ENCODE results near the gene STARD3. TPM values are rescaled to one million over a fixed set of nuclear protein-coding genes. Genes with fewer than 3 reads are reported as not detected.

The STARD3 gene
- total RNA-seq, 2 experiments from 2014 or later = 70.0 to 72.8 TPM

GRCh38 chr17:39607057-39607850 lies 29.7 kb upstream of the STARD3 start:
- POLR2A ChIA-PET = no interaction called here
- H3K36me3 Mint-ChIP-seq (ENCODE audit: low read depth) = no peaks in the 10 kb centered on the region
- peaks cover 14% of the 10 kb centered on the region for H3K4me1 Mint-ChIP-seq
- H3K27ac Mint-ChIP-seq = no peak overlapping the region
- DNase-seq = no peak
- no peak overlapping the region for H3K4me3 Mint-ChIP-seq
- H3K9me3 Mint-ChIP-seq = no peaks in the 10 kb centered on the region
- H3K27me3 Mint-ChIP-seq = peaks cover 63% of the 10 kb centered on the region
- CTCF ChIA-PET = interaction anchor here (3.2 kb wide), 1 partner anchor 14 kb away, joined by 9 read pairs; no protein-coding TSS in a partner anchor

DNA sequence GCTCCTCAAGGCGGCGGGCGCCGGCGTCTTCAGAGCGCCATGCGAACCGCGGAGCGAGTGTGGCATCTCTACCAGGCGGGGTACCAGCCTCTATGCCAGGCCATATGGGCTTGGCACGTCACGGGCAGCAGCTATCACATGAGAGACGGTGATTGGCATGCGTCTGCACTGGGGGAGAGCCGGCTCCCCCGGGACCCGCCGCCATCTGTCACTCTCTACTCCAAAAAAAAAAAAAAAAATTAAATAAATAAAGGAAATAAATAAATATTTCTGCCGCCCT lies 29.2 kb upstream of the STARD3 start, which contains the start of gene NEUROD2:
NEUROD2 (minus strand) TSS at position 70 of the 280 bp plus-strand sequence. CDS start 1,321 bp downstream, outside the sequence.
- Mint-ChIP-seq H3K27me3 (peaks cover 57% of the 10 kb centered on the region), H3K36me3 (ENCODE audit: low read depth) (no peaks in the 10 kb centered on the region), H3K9me3 (no peaks in the 10 kb centered on the region), H3K4me1 (peaks cover 14% of the 10 kb centered on the region), H3K27ac (no peak within 1 kb of the TSS), H3K4me3 (no peak within 1 kb of the TSS)
- ChIA-PET POLR2A (no interaction called here), CTCF (interaction anchor here (3.2 kb wide), 1 partner anchor 14 kb away, joined by 9 read pairs; no protein-coding TSS in a partner anchor)
- no peak for DNase-seq

GRCh38 chr17:39608142-39608981 lies 28.6 kb upstream of the STARD3 start:
- no peaks in the 10 kb centered on the region for H3K36me3 Mint-ChIP-seq (ENCODE audit: low read depth)
- CTCF ChIA-PET = interaction anchor here (3.2 kb wide), 1 partner anchor 13 kb away, joined by 9 read pairs; no protein-coding TSS in a partner anchor
- DNase-seq = no peak
- peaks cover 51% of the 10 kb centered on the region for H3K27me3 Mint-ChIP-seq
- POLR2A ChIA-PET = no interaction called here
- H3K9me3 Mint-ChIP-seq = no peaks in the 10 kb centered on the region
- H3K4me1 Mint-ChIP-seq = peaks cover 12% of the 10 kb centered on the region
- no peak overlapping the region for H3K4me3 Mint-ChIP-seq
- H3K27ac Mint-ChIP-seq = no peak overlapping the region

GRCh38 chr17:39609416-39610025 lies 27.4 kb upstream of the STARD3 start:
- H3K4me3 Mint-ChIP-seq = no peak overlapping the region
- no peaks in the 10 kb centered on the region for H3K36me3 Mint-ChIP-seq (ENCODE audit: low read depth)
- H3K4me1 Mint-ChIP-seq = peaks cover 9% of the 10 kb centered on the region
- ChIA-PET CTCF (interaction anchor here (3.2 kb wide), 1 partner anchor 12 kb away, joined by 9 read pairs; no protein-coding TSS in a partner anchor), POLR2A (no interaction called here)
- H3K27me3 Mint-ChIP-seq = peaks cover 44% of the 10 kb centered on the region
- no peak for DNase-seq
- H3K27ac Mint-ChIP-seq = no peak overlapping the region
- no peaks in the 10 kb centered on the region for H3K9me3 Mint-ChIP-seq

DNA sequence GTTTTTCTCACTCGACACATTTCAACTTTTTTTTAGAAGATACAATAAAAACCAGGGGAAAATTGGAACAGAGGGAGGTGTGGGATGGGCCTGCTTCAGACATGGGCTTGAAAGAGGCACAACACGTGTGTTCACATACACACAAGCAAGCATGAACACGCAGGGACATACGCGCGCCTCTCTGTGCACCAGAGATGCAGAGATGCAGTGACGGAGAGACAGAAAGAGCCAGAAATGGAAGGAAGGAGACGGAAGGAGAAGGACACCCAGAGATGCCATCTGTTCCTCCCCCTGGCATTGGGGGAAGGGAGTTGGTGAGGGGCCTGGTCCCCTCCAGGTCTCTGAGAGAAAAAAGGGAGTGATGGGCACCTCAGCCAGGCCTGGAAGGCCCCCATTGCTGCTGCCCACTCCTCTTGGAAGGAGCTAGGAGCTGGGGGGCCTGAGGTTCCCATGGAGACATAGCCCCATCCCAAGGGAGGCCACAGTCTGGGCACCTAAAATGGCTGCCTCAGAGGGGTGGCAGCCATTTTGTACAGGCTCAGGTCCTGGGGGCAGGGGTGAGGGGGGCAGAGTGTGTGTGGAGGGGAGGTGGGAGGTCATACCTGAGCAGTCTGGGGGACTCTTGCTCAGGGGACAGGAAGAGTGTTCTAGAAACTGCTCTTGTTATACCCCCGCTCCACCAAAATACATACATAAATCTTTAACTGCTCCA lies 25.4 kb upstream of the STARD3 start:
- Mint-ChIP-seq H3K9me3 (no peaks in the 10 kb centered on the region), H3K4me3 (no peak overlapping the region), H3K36me3 (ENCODE audit: low read depth) (no peaks in the 10 kb centered on the region), H3K27me3 (peaks cover 39% of the 10 kb centered on the region), H3K4me1 (peaks cover 4% of the 10 kb centered on the region), H3K27ac (no peak overlapping the region)
- ChIA-PET POLR2A (no interaction called here), CTCF (interaction anchor here (3.3 kb wide), 1 partner anchor 10 kb away, joined by 26 read pairs; no protein-coding TSS in a partner anchor)
- no peak for DNase-seq

- peaks cover 42% of the 10 kb centered on the region for H3K27me3 Mint-ChIP-seq
- CTCF ChIA-PET = interaction anchor here (1.8 to 3.3 kb wide), 2 partner anchors 9 to 22 kb away, joined by 4 to 26 read pairs; no protein-coding TSS in a partner anchor
- no peaks in the 10 kb centered on the region for H3K36me3 Mint-ChIP-seq (ENCODE audit: low read depth)
These were observed 24.6 kb upstream of the STARD3 start for GRCh38 chr17:39612291-39612894.

GRCh38 chr17:39612935-39613464 lies 23.9 kb upstream of the STARD3 start:
- CTCF ChIA-PET = interaction anchor here (0.6 to 3.3 kb wide), 4 partner anchors 8 to 21 kb away, joined by 3 to 26 read pairs (median 4); partner anchors contain the start of gene PPP1R1B
- POLR2A ChIA-PET = no interaction called here
- no peaks in the 10 kb centered on the region for H3K36me3 Mint-ChIP-seq (ENCODE audit: low read depth)
- H3K4me1 Mint-ChIP-seq = peaks cover 2% of the 10 kb centered on the region
- DNase-seq = no peak
- H3K9me3 Mint-ChIP-seq = no peaks in the 10 kb centered on the region
- no peak overlapping the region for H3K27ac Mint-ChIP-seq
- H3K27me3 Mint-ChIP-seq = peaks cover 42% of the 10 kb centered on the region
- H3K4me3 Mint-ChIP-seq = no peak overlapping the region

More at GRCh38 chr17:39612291-39612894, 24.6 kb upstream of the STARD3 start:
- H3K4me1 Mint-ChIP-seq = peaks cover 2% of the 10 kb centered on the region
- H3K4me3 Mint-ChIP-seq = no peak overlapping the region
- no peak for DNase-seq
- H3K9me3 Mint-ChIP-seq = no peaks in the 10 kb centered on the region
- no peak overlapping the region for H3K27ac Mint-ChIP-seq
- POLR2A ChIA-PET = no interaction called here

DNA sequence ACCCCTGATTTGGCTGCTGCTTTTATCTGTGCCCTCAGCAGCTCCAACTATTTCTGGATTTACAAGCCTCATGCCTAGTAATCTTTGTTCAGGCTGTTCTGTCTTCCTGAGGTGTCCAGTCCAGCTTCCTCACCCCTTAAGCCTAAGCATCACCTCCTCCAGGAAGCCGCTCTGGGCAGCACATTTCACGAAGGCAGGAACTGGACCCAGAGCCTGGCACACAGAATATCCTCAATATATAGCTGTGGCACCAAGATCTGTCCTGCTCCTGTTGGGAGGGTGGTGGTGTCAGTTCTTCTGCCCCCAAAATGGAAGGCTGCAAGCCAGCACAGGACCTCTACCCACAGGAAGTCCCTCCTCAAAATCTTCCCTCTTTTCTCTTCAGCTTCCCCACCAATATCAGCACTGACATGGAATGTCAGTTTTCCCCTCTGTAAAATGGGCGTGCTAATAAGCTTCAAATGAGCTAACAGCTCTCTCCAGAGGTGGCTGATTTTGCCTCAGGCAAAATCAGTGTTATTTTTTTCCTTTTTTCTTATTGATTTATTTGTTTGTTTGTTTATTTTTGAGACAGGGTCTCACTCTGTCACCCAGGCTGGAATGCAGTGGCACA lies 22.3 kb upstream of the STARD3 start:
- no peaks in the 10 kb centered on the region for H3K36me3 Mint-ChIP-seq (ENCODE audit: low read depth)
- H3K27me3 Mint-ChIP-seq = peaks cover 41% of the 10 kb centered on the region
- peaks cover 3% of the 10 kb centered on the region for H3K4me1 Mint-ChIP-seq
- H3K9me3 Mint-ChIP-seq = no peaks in the 10 kb centered on the region
- H3K4me3 Mint-ChIP-seq = no peak overlapping the region
- CTCF ChIA-PET = interaction anchor here (0.9 to 1.3 kb wide), 3 partner anchors 9 to 19 kb away, joined by 3 to 4 read pairs (median 3); no protein-coding TSS in a partner anchor
- H3K27ac Mint-ChIP-seq = no peak overlapping the region
- DNase-seq = no peak
- POLR2A ChIA-PET = interaction anchor here (0.6 kb wide), 1 partner anchor 18 kb away, joined by 4 read pairs; no protein-coding TSS in a partner anchor

- Mint-ChIP-seq H3K27ac (no peak overlapping the region), H3K4me1 (peaks cover 3% of the 10 kb centered on the region), H3K4me3 (no peak overlapping the region), H3K9me3 (no peaks in the 10 kb centered on the region), H3K27me3 (peaks cover 38% of the 10 kb centered on the region), H3K36me3 (ENCODE audit: low read depth) (no peaks in the 10 kb centered on the region)
- no peak for DNase-seq
- POLR2A ChIA-PET = no interaction called here
- CTCF ChIA-PET = interaction anchor here (1.0 to 1.3 kb wide), 2 partner anchors 8 to 18 kb away, joined by 3 to 4 read pairs; no protein-coding TSS in a partner anchor
These were observed 21.5 kb upstream of the STARD3 start for GRCh38 chr17:39615434-39615833.

DNA sequence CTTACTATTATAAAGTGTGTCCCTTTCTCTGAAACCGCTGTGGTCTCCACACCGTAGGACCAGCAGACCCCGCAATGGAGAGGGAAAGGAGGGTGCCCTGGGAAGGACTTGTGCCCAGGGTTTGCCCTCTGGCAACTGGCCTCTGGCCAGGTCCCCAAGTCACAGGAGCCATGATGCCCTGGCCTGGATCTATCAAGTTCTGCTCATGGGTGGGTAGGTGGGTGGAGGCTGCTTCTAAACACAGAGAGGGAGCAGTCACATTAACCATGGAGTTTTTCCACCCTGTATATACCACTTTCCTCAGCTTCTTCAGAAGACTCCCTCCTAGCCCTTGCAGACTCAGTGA lies 19.9 kb upstream of the STARD3 start:
- Mint-ChIP-seq H3K27me3 (peaks cover 39% of the 10 kb centered on the region), H3K9me3 (no peaks in the 10 kb centered on the region), H3K4me3 (peak overlapping the region; percentile 67), H3K36me3 (ENCODE audit: low read depth) (no peaks in the 10 kb centered on the region), H3K27ac (no peak overlapping the region), H3K4me1 (peaks cover 7% of the 10 kb centered on the region)
- POLR2A ChIA-PET = no interaction called here
- DNase-seq = no peak
- CTCF ChIA-PET = no interaction called here

DNA sequence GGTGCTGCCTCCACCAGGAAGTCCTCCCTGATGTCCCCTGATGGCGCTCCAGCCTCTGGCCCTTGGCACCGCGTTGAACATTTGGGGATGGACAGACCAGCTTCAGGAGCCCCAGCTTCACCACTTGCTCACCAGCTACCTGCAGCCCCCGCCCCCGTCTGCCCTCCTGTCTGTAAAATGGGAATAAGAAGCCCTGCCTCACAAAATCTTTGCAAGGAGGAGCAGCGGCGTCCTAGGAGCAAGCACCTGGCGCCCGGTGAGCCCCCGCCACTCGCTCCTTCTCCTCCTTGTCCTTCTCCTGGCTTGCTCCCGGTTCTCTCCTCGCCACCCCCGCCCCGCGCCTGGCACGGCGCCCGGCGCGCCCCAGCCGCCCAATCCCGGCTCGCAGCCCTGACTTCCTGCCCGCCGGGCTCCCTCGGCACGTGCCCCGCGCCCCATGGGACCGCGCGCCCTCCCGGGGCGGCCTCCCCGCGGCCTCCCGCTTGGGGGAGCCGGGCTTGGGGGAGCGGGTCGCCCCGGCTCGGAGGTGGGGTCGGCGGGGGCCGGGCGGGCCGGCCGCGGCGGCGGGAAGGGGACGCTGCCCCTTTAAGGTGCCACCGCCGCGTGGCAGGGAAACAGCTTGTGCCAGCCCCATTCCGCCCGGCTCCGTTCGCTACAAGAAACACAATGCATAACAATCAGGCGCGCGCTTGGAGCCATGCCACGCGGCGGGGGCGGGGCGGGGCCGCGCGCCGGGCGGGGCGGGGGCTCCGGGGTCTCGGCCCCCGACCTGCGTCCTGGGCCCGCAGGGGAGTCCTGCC lies 19.3 kb upstream of the STARD3 start:
- Mint-ChIP-seq H3K4me1 (peaks cover 13% of the 10 kb centered on the region), H3K36me3 (ENCODE audit: low read depth) (no peaks in the 10 kb centered on the region), H3K27me3 (peaks cover 39% of the 10 kb centered on the region), H3K9me3 (no peaks in the 10 kb centered on the region), H3K27ac (no peak overlapping the region), H3K4me3 (peak overlapping the region; percentile 74)
- CTCF ChIA-PET = interaction anchor here (1.8 kb wide), 1 partner anchor 112 kb away, joined by 5 read pairs; the partner anchor contains the start of gene MIEN1
- peak; percentile 61 for DNase-seq
- POLR2A ChIA-PET = no interaction called here

All from activated CD4-positive, alpha-beta T cell treated with anti-CD3 and anti-CD28 coated beads, Interleukin-2, amount 10 ng/mL, durations not matched to agents 7 days and 5 days (primary cell).